ENCODE data around the gene TRMT112.

DNA sequence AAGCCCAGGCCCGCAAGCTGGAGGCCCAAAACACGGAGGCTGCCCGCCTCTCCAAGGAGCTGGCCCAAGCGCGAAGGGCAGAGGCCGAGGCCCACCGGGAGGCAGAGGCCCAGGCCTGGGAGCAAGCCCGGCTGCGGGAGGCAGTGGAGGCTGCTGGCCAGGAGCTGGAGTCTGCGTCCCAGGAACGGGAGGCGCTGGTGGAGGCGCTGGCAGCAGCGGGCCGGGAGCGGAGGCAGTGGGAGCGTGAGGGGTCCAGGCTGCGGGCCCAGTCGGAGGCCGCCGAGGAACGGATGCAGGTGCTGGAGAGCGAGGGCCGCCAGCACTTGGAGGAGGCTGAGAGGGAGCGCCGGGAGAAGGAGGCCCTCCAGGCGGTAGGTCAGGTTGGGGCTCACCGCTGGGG, 27.4 kb upstream of the TRMT112 start:
- TF ChIP-seq, protein P1, sequence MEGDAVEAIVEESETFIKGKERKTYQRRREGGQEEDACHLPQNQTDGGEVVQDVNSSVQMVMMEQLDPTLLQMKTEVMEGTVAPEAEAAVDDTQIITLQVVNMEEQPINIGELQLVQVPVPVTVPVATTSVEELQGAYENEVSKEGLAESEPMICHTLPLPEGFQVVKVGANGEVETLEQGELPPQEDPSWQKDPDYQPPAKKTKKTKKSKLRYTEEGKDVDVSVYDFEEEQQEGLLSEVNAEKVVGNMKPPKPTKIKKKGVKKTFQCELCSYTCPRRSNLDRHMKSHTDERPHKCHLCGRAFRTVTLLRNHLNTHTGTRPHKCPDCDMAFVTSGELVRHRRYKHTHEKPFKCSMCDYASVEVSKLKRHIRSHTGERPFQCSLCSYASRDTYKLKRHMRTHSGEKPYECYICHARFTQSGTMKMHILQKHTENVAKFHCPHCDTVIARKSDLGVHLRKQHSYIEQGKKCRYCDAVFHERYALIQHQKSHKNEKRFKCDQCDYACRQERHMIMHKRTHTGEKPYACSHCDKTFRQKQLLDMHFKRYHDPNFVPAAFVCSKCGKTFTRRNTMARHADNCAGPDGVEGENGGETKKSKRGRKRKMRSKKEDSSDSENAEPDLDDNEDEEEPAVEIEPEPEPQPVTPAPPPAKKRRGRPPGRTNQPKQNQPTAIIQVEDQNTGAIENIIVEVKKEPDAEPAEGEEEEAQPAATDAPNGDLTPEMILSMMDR (IDR thresholded peaks at IDR 0.05) = no peak
- no peak for TF ChIP-seq POLR2A (IDR thresholded peaks at IDR 0.05)
